Hepatic stellate cell (primary cell): ENCODE data around the gene SPTBN1.
A peak's percentile ranks its signal among the peaks of the same experiment; 100 is the strongest.
"Not testable (repeated sequence)": the region's sequence is repeated elsewhere in the genome, so short reads cannot be mapped to it uniquely, and the experiment has no call there.

Experiments
- DNase-seq: peaks from one replicate; pipeline ENCODE4 v3.0.0; 2011; ENCODE audit warnings: low spot score

Gene SPTBN1

DNA sequence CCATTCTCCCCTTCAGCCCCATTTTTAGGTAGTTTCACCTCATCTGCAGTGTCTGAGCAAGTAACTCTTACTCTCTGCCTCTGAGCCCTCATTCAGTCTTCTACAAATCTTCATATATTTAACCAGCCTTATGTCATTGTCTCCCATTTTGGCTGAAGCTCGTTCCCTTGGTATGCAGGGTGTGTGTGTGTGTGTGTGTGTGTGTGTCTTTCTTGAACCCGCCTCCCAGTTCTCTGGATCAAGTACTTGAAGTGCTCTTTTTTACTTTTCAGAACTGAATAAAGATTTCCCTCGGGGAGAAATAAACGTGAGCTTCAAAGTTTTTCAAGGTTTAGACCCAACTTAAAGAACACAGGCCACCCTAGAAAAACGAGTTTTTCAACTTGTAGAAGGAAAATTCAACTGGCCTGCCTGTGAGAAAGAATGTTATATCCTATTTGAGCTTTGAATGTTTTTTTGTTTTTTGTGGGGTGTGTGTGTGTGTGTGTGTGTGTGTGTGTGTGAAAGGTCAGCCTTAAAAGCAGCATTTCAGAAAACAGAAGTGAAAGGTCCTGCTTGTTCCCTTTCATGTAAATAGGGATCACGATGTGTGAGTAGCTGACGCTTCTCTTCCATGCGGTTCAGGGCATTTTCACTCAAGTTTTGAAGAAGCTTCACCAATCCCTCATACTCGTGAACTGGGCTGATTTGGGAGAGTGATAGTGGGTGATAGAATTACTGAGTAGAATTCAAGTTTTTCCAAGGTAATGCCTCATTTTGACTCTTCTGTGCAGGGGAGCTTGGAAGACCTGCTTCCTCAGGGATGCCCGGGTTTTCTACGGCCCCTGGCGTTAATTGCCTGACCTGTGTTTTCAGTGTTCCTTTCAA is 216.7 kb downstream of the SPTBN1 start:
- DNase-seq = no peak

DNA sequence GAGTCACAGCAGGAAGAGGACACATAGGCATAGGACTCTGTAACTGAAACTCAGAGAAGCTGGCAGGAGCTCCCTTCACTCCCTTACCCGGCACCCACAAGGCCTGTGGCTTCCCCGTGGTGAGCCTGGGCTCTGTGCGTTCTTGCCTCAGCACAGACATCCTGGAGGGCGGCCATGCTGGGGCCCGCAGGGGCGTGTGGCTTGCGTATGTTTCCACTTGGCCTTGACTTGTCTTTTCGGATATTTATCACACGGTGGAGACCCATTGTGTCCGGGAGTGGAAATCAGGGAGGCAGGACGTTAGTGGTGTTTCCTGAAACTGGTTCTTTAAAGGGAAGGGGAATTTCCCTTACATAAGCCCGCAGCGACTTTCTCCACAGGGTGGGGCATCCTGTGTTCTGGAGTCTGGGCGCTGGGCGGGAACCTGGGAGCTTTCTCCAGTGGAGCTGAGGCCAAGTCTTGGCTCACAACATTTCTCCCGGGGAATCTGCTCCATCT is 217.4 kb downstream of the SPTBN1 start:
- DNase-seq = peak; percentile 19

DNA sequence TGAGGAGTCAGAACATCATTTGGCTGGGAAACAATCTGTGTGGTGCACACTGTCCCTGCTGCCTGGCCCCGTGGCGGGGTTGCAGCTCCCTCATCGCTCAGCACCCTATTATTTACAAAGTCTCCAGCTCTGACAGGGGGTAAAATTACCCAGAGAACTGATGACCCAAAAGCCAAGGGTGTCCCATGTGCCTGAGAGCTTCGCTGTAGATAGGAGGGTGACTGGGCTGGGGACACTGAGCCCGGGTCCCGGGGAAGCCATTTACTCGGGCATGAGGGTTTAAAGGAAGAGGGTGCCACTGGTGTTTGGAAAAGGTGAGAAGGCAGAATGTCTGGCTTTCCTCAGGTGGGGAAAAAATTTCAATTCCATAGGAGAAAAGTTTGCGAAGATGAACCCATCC is 219.2 kb downstream of the SPTBN1 start:
- DNase-seq = no peak

DNA sequence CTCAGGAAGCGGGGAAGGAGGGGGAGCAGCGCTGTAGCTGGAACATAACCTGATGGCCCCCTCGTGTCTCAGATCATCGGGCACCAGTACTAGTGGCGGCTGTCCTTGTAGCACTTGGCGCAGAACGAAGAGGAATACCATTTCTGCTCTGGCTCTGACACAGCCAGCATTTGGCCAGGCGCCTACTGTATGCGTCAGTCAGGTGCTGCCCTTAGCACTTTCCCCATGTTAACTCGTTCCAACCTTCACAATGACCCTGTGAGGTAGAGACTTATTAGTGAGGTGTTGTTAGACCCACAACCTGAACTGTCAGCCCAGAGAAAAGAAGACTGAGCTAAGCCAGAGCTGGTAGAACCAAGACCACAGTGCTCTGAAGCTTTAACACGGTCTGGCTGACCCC is 219.6 kb downstream of the SPTBN1 start:
- no peak for DNase-seq

DNA sequence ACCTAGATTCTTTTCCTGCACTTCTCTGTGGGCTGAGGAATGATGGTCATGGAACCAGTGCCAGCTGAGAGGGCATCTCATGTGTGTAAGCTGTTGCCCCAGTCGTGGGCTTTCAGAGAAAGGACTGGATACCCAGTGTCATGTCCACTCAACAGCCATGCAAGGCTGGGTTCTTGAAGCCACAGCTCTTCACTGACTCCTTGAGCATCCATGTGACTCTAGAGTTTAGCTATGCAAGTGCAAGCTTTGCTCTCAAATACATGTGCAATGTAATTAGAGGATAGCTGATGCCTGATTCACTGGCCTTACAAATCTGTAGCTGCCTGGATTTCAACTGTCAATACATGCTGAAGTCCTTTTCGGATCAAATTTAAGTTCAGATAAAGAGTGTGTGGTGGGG is 220.5 kb downstream of the SPTBN1 start:
- DNase-seq = peak; percentile 27

DNA sequence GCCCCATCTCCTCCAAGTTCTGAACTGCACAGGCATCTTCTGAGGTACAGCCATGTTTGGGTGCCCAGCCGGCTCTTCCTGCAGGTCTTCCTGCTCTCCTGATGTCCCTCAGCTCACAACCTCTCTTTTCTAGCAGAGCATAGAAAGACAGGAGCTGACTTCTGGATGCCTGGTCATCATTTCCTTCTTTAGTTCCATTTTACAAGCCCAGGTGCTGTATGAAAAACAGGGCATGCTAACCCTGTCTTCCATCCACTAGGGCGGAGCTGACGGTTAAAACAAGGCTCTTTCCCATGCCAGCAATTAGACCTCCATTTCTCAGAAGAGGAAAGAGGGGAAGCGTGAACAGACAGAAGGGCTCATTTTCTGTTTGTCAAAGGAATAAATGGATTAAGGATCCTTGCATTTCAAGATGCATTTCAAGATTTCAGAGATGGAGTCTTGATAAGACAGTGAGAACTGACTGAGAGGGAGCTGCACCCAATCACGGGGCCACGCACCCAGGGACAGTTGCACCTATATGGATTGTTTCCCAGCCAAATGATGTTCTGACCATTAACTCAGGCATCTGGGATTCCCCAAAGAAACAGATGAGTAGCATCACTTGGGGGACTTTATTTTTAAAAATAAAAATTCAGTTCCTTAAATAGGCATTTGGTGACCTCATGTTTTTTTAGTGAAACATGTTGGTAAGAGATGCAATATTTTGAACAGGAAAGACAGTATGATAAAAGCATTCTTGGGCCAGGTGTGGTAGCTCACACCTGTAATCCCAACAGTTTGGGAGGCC is 221.5 kb downstream of the SPTBN1 start:
- no peak for DNase-seq

DNA sequence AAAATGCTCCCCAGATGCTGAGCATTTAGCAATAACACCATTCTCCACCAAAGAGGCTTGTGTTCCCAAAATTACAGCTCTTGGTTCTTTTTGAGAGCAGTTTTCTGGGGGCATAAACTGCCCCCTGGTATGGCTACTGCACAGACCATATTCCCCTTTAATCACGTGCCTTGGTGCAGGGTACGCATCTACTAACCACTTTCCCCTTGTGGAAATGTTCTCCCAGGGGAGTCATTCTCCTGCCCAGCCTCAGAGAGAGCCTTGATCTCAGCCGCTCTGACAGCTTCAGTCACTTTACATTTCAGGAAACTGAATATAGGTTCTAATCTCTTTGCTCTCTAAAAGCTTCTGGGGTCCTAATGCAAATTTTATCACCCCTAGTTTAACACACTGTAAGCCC is 222.6 kb downstream of the SPTBN1 start:
- no peak for DNase-seq

DNA sequence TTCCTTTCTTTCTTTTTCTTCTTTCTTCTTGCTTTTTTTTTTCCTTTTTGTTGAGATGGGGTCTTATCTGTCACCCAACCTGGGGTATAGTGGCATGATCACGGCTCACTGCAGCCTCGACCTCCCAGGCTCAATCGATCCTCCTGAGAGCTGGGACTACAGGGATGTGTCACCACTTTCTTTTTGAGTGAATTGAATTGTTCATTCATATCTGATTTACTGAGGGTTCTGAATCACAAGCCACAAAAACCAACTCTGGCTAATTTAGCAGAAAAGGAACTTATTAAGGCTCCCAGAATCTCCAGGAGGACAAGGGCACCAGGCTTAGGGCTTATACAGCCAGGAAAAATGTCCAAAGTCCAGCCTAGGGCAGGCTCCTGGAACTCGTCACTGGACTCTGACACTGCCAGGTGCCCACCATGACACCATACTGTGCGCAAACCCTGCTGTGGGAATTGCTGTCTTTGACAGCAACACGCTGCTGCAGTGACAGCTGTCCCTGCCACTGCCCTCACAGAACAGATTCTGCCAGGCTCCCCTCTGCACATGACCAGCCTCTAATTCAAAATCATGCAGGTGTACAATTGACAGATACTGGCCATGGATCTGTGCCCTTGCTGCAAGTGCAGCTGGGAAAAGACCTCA is 224.4 kb downstream of the SPTBN1 start:
- DNase-seq = no peak

DNA sequence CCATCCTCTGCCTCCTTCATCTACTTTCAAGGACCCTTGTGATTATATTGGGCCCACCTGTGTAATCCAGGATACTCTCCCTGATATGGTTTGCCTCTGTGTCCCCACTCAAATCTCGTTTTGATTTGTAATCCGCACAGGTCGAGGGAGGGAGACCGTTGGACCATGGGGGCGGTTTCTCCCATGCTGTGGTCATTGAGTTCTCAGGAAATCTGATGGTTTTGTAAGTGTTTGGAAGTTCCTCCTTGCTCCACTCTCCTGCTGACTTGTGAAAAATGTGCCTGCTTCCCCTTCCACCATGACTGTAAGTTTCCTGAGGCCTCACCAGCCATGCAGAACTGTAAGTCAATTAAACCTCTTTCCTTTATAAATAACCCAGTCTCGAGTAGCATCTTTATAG is 225.3 kb downstream of the SPTBN1 start:
- no peak for DNase-seq

DNA sequence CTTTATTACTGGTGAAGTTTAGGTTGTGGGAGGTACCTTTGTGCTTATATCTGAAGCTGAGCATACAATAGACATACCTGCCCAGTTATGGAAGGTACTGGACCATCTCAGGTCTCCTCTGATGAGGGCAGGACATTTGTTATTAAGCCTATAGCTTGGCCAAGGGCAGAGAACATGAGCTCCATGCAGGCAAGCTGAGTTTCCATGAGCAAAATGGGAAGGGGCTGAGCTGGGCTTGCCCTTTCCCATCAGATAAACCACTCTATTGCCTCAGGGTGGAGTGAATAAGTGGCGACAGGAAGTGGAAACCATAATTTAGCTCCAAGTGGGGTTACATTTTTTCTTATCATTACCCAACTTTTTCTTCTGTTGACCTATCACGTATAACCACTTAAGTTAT is 227.5 kb downstream of the SPTBN1 start:
- DNase-seq = no peak

DNA sequence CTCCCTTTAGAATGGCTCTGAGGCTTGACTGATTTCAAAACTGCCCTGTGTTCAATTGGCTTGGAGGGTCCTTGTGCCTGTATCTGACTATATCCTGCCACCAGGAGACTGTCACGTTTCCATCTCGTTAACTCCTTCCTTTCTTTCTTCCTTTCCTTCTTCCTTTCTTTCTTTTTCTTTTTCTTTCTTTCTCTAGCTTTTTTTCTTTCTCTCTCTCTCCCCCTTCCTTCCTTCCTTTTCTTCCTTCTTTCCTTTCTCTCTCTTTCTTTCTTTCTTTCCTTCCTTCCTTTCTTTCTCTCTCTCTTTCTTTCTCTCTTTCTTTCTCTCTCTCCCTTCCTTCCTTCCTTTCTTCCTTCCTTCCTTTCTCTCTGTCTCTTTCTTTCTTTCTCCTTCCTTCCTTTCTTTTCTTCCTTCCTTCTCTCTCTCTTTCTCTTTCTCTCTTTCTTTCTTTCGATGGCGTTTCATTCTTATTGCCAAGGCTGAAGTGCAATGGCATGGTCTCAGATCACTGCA is 229.2 kb downstream of the SPTBN1 start:
- no peak for DNase-seq

DNA sequence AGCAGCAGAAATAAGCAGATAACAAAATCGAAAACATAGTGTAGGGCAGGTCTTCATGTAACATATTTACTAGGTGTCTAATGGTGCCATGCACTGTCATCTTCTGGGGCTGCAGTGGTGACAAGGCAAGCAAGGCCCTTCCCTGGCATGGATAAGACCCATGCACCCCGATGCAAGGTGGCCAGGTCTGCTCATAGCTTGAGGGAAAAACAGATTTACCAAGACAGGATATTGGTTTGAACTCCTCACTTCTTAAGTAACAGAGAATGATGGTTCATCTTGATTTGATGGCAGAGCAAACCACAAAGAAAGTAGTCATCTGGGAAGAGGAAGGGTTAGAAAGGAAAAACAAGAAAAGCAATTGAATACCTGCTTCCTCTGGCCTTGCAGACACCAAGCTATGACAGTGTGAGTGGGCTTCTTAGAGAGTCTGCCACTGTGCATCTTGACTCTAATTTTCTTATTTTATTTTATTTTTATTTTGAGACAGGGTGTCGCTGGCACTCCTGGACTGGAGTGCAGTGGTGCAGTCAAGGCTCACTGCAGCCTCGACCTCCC is 231.5 kb downstream of the SPTBN1 start:
- no peak for DNase-seq

DNA sequence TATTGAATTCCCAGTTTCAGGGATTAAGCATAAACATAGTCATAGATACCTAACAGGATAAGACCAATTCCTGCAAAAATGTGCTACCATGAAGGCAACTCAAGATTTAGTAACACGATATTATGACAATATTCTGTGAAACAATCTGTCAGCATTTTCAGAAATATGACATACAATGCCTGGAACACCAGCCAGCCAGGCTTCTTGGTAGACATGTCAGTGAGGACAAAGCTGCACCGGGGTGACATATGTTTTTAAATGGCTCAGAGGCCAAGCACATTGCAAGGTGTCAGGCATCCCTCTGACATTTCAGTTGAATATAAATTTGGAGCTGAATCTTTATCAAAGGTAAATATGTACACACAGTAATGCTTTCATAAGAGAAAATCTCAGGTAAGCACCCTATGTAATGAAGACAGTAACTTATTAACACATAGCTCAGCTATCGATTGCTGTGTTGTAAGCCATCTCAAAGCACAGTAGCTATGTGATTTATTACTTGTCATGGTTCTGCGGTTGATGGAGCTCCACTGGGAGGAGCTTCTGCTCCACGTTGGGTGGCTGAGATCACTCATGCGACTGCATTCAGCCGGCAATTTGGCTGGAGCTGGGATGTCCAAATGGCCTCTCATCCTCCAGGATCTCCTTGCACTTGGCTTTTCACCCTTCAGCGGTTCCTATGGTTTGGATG is 235.5 kb downstream of the SPTBN1 start:
- DNase-seq = no peak

DNA sequence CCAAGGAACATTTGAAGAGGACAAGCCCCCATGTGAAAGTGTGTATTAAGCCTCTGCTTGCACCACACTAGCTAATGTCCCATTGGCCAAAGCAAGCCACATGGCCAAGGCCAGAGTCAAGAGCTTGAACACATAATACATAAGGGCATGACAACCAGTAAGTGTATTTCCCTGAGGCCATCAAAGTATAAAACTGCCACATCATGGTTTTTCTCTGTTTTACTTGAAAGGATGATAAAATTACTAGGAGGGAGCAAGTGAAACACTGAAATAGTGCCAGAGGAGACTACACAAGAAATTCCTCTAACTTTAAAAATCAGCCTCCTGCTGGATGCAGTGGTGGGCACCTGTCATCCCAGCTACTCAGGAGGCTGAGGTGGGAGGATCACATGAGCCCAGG is 236.4 kb downstream of the SPTBN1 start:
- DNase-seq = no peak

DNA sequence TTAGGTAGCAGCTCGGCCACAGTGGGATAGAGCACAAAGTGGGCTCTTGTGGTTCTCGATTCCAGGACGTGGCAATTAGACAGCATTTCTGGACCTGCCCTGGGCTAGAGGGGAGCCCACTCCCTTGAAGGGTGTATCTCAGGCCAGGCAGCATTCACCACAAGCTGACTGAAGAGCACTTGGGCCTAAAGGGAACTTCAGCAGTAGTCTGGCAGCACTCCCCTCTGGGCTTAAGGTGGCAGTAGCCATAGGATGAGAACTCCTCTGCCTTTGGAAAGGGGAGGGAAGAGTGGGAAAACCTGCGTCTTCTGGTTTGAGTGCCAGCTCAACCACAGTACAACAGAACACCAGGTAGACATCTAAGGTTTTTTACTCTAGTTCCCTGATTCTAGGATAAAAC is 239.3 kb downstream of the SPTBN1 start:
- no peak for DNase-seq

DNA sequence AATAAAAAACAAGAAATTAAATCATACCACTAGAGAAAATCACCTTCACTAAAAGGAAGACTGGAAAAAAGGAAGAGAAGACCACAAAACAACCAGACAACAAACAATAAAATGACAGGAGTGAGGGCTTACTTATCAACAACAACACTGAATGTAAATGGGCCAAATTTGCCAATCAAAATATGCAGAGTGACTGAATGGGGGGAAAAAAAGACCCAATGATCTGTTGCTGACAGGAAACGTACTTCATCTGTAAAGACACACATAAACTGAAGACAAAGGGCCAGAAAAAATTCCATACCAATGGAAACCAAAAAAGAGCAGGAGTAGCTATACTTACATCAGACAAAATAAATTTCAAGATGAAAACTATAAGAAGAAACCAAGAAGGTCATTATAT is 241.8 kb downstream of the SPTBN1 start:
- DNase-seq = no peak

DNA sequence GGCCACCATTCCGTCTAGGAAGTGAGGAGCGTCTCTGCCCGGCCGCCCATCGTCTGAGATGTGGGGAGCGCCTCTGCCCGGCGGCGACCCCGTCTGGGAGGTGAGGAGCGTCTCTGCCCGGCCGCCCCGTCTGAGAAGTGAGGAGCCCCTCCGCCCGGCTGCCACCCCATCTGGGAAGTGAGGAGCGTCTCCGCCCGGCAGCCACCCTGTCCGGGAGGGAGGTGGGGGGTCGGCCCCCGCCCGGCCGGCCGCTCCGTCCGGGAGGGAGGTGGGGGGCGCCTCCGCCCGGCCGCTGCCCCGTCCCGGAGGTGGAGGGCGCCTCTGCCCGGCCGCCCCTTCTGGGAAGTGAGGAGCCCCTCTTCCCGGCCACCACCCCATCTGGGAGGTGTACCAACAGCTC is 242.8 kb downstream of the SPTBN1 start:
- not testable (repeated sequence) for DNase-seq

DNA sequence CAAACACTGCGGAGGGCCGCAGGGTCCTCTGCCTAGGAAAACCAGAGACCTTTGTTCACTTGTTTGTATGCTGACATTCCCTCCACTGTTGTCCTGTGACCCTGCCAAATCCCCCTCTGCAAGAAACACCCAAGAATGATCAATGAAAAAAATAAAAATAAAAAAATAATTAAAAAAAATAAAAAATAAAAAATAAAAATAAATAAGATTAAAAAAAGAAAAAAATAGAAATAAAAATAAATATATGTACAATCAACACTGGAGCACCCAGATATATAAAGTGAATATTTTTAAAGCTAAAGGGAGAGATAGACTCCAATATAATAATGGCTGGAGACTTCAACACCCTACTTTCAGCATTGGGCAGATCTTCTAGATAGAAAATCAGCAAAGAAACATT is 243.5 kb downstream of the SPTBN1 start:
- DNase-seq = no peak

DNA sequence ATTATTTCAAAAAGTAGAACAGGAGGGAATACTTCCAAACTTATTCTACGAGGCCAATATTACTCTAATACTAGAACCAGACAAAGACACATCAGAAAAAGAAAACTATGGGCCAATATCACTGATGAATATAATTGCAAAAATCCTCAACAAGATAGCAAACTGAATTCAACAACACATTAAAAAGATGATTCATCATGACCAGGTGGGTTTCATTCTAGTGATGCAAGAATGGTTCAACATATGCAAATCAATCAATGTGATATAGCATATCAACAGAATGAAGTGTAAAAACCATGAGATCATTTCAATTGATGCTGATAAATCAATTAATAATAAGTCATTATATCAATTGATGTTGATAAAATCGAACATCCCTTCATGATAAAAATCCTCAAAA is 244.9 kb downstream of the SPTBN1 start:
- no peak for DNase-seq

DNA sequence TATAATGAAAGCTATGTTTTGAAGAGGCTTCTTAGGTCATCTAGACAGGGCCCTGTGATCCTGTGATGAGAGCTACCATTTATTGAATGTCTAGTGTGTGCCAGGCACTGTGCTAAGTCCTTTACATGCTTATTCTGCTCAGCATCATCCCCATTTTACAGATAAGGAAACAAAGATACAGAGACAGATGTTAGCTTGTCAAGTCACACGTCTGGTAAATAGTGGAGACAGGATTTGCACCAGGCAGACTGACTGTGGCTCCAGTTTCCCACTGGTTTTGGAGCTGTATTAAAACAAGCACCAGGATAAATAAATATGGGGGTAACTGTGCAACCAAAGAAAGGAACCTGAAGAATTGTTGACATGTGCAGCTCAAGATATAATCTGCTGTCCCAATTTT is 248.1 kb downstream of the SPTBN1 start:
- no peak for DNase-seq
